MM.1S (cell line): Measurements from ENCODE around the gene CTBP1.

Source experiments
- EZH2 ChIP-seq: fragments of 300-600 bp; sonication (generic); optimal IDR thresholded peaks from 2 replicates; pipeline ENCODE3; 2017; ENCODE audit warnings: low read depth, mild to moderate bottlenecking, antibody characterized with exemption, low read length, mixed read lengths
- TF ChIP-seq, protein P1 (sequence below): fragments of 300-600 bp; sonication (generic); IDR thresholded peaks from 2 replicates; pipeline ENCODE4 v1.5.1; 2016; ENCODE audit warnings: antibody characterized with exemption, low read length, mixed read lengths

DNA sequence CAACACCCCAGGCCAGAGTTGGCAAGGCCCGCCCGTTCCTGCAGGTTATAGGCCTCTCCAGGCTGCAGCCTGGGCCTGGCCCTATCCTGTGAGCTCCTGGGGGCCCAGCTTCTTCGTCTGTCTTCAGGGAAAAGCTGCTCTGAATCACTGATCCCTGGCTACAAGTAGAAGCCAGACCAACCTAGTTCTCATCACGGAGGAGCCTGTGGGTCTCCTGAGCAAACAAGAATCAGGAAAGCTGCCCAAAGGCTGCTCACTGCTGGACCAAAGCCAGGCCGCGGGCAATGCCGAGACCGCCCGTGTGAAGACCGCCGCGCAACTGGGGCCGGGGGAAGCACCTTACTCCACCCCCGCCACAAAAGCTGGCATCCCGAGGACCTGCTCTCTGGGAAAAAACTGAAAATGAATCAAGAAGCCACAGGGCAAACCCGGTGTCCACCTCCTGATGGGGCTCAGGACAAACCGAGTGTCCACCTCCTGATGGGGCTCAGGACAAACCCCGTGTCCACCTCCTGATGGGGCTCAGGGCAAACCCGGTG is 12.8 kb downstream of the CTBP1 start:
- TF ChIP-seq EZH2 = no peak
- TF ChIP-seq, protein P1, sequence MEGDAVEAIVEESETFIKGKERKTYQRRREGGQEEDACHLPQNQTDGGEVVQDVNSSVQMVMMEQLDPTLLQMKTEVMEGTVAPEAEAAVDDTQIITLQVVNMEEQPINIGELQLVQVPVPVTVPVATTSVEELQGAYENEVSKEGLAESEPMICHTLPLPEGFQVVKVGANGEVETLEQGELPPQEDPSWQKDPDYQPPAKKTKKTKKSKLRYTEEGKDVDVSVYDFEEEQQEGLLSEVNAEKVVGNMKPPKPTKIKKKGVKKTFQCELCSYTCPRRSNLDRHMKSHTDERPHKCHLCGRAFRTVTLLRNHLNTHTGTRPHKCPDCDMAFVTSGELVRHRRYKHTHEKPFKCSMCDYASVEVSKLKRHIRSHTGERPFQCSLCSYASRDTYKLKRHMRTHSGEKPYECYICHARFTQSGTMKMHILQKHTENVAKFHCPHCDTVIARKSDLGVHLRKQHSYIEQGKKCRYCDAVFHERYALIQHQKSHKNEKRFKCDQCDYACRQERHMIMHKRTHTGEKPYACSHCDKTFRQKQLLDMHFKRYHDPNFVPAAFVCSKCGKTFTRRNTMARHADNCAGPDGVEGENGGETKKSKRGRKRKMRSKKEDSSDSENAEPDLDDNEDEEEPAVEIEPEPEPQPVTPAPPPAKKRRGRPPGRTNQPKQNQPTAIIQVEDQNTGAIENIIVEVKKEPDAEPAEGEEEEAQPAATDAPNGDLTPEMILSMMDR = no peak
